ENCODE results near the gene DUSP9. TPM values are rescaled to one million over a fixed set of nuclear protein-coding genes. Genes with fewer than 3 reads are reported as not detected.

DUSP9 gene
- total RNA-seq, 1 experiment from 2014 or later = 2.4 TPM

DNA sequence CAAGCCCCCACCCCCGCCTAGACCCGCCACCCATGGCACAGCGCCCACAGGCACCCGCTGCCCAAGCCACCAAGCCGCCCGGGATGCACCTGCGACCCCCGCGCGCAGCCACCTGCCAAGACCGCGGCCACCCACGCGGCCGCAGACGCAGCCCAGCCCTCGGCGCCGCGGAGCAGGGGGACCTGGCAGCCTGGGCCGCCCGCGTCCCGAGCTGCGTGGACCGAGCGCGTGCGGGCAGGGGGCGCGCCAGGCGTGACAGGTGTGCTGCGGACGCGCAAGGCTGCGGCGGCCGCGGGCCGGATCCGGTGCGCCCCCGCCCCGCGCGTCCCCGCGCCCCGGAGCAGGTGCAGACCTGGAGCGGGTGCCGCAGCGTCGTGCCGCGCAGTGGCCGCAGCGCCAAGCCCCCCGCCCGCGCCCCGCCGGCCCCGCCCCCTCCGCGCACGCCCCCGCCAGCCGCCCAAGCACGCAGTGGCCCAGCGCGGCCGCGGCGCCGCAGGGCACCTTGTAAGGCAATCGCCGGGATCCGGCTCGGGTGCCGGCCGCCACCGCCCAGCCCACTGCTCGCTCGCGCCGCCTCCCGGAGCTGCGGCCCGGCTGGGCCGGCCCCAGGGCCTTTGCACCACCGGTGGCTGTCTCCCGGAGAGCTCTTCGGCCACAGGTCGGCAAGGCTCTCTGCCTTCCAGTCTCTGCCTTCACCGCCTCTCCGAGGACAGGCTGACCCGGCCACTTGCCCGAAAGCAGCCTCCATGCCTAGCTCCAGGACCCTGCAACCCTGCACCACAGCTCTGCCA, 26.6 kb downstream of the DUSP9 start, which contains the start of gene PNCK:
Gene PNCK, minus strand, starts transcription at position 386 of the 791 bp plus-strand sequence. CDS start 737 bp downstream, outside the sequence.
- H3K4ac ChIP-seq (ENCODE audit: low read depth, low read length) = no peak within 1 kb of the TSS
- H3K27ac ChIP-seq (ENCODE audit: insufficient read length, low read depth, low read length) = no peak within 1 kb of the TSS
- TF ChIP-seq, protein P1, sequence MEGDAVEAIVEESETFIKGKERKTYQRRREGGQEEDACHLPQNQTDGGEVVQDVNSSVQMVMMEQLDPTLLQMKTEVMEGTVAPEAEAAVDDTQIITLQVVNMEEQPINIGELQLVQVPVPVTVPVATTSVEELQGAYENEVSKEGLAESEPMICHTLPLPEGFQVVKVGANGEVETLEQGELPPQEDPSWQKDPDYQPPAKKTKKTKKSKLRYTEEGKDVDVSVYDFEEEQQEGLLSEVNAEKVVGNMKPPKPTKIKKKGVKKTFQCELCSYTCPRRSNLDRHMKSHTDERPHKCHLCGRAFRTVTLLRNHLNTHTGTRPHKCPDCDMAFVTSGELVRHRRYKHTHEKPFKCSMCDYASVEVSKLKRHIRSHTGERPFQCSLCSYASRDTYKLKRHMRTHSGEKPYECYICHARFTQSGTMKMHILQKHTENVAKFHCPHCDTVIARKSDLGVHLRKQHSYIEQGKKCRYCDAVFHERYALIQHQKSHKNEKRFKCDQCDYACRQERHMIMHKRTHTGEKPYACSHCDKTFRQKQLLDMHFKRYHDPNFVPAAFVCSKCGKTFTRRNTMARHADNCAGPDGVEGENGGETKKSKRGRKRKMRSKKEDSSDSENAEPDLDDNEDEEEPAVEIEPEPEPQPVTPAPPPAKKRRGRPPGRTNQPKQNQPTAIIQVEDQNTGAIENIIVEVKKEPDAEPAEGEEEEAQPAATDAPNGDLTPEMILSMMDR (conservative IDR thresholded peaks at IDR 0.05) = 0 out of 3 replicates have a peak, but pooled peaks have one; percentile 8
- H2BK15ac ChIP-seq (ENCODE audit: low read depth, low read length) = no peak within 1 kb of the TSS
- H2AFZ ChIP-seq (ENCODE audit: low read length) = no peak within 1 kb of the TSS
- DNase-seq = no peak
- whole genome bisulfite sequencing (ENCODE audit: extremely low coverage, insufficient read length, low lambda C conversion rate) = no CpG with 5 or more reads among the region's 98 CpGs
- no peak within 1 kb of the TSS for H3K9ac ChIP-seq (ENCODE audit: extremely low read depth, insufficient read length, low read length)
- no peak within 1 kb of the TSS for H2BK20ac ChIP-seq (ENCODE audit: low read depth, low read length, poor library complexity, severe bottlenecking)
- H4K5ac ChIP-seq (ENCODE audit: insufficient read length, low read depth, low read length) = no peak within 1 kb of the TSS
- no peak within 1 kb of the TSS for H2BK5ac ChIP-seq (ENCODE audit: insufficient read length, low read length)
- H2BK120ac ChIP-seq (ENCODE audit: low read depth, low read length, poor library complexity, severe bottlenecking) = no peak within 1 kb of the TSS
- H3K9me3 Mint-ChIP-seq = peaks cover 54 to 64% of the 10 kb centered on the region in 2 experiments
- peaks cover 7% of the 10 kb centered on the region for H3K9me3 ChIP-seq (ENCODE audit: control insufficient read depth, low read depth, low read length)
- no peak within 1 kb of the TSS for H4K91ac ChIP-seq (ENCODE audit: insufficient read length, low read depth, low read length)
- H4K8ac ChIP-seq (replicated peaks; ENCODE audit: insufficient read length, low read depth, low read length) = no peak within 1 kb of the TSS
- H3K14ac ChIP-seq (ENCODE audit: insufficient read depth, low read length) = no peak within 1 kb of the TSS; the same call in 1 of the 2 replicates
- no peak within 1 kb of the TSS for H2BK12ac ChIP-seq (ENCODE audit: insufficient read length, low read depth, low read length)
- H3K23ac ChIP-seq (ENCODE audit: insufficient read length, low read depth, low read length) = no peak within 1 kb of the TSS
- H3K4me2 ChIP-seq (ENCODE audit: insufficient read depth, insufficient read length, low read length) = no peak within 1 kb of the TSS
- peak within 1 kb of the TSS in 1 of 3 experiments; percentile 33; a peak in 2 of 7 replicates for H3K27ac Mint-ChIP-seq
- H3K79me1 ChIP-seq (ENCODE audit: insufficient read depth, low read depth, low read length, poor library complexity, severe bottlenecking) = no peaks in the 10 kb centered on the region
- no peak within 1 kb of the TSS for H2AK5ac ChIP-seq (ENCODE audit: insufficient read length, low read length)
- H3K4me1 Mint-ChIP-seq = peaks cover 10 to 23% of the 10 kb centered on the region in 2 experiments
- H3K27me3 Mint-ChIP-seq (ENCODE audit: low read depth) = peaks cover 14% of the 10 kb centered on the region
- H3K4me3 Mint-ChIP-seq = peak within 1 kb of the TSS; percentile 47 to 72
- H3K79me2 ChIP-seq (ENCODE audit: insufficient read depth, low read length) = no peaks in the 10 kb centered on the region
- no peaks in the 10 kb centered on the region for H3K23me2 ChIP-seq (ENCODE audit: insufficient read length, low read depth, low read length, poor library complexity, severe bottlenecking)
- no peak within 1 kb of the TSS for H3T11ph ChIP-seq (ENCODE audit: low read length)
- peaks cover 2 to 10% (median 6%) of the 10 kb centered on the region in 3 experiments; a peak in 4 of 7 replicates for H3K36me3 Mint-ChIP-seq (ENCODE audit: insufficient read depth in 1 of 3, low read depth in 3 of 3)
- H3K27me3 ChIP-seq (ENCODE audit: insufficient read depth, low read length) = no peaks in the 10 kb centered on the region; the same call in 1 of the 2 replicates
- H3K18ac ChIP-seq (ENCODE audit: insufficient read length, low read depth, low read length) = no peak within 1 kb of the TSS
- H3K56ac ChIP-seq (ENCODE audit: insufficient read length, low read depth, low read length) = no peak within 1 kb of the TSS
- H3K4me1 ChIP-seq (ENCODE audit: insufficient read depth, low read length) = no peaks in the 10 kb centered on the region
- no peaks in the 10 kb centered on the region for H4K20me1 ChIP-seq (ENCODE audit: control insufficient read depth, insufficient read depth, insufficient read length)
